OCI-LY1 (cell line): ENCODE results near the gene EVA1C.

Experiments
- EZH2 ChIP-seq: fragments of 200-600 bp; sonication (generic), shearing (Covaris generic); IDR thresholded peaks from 2 replicates; pipeline ENCODE4 v1.8.0; 2017; ENCODE audit warnings: borderline replicate concordance, mixed run types, mild to moderate bottlenecking, antibody characterized with exemption, low read length, moderate library complexity, mixed read lengths
- TF ChIP-seq, protein P1 (sequence below): fragments of 200-600 bp; sonication (generic), shearing (Covaris generic); IDR thresholded peaks from 2 replicates; pipeline ENCODE4 v1.5.1; 2017; ENCODE audit warnings: mild to moderate bottlenecking, antibody characterized with exemption, low read length, moderate library complexity, mixed read lengths

DNA sequence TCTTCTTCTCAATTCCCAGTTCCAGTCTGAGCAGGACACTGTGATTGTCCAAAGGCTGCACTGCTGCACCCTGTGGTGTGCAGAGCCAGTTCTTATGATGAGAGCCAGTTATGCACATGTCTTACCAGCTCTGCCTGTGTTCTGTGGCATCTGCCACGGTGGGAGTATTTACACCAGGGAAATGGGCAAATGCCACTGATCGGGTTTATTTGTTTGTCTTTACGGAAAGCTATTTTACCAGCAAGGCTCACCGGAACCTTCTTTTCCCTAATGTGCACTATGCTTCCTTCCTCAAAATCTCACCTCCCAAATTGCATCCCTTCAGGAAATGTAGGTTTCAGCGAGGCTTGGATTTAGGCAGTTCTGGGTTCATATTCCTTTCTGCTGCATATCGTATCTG lies 49.0 kb downstream of the EVA1C start:
- TF ChIP-seq, protein P1, sequence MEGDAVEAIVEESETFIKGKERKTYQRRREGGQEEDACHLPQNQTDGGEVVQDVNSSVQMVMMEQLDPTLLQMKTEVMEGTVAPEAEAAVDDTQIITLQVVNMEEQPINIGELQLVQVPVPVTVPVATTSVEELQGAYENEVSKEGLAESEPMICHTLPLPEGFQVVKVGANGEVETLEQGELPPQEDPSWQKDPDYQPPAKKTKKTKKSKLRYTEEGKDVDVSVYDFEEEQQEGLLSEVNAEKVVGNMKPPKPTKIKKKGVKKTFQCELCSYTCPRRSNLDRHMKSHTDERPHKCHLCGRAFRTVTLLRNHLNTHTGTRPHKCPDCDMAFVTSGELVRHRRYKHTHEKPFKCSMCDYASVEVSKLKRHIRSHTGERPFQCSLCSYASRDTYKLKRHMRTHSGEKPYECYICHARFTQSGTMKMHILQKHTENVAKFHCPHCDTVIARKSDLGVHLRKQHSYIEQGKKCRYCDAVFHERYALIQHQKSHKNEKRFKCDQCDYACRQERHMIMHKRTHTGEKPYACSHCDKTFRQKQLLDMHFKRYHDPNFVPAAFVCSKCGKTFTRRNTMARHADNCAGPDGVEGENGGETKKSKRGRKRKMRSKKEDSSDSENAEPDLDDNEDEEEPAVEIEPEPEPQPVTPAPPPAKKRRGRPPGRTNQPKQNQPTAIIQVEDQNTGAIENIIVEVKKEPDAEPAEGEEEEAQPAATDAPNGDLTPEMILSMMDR: no peak
- TF ChIP-seq EZH2: no peak
